Activated CD8-positive, alpha-beta memory T cell treated with anti-CD3 and anti-CD28 coated beads, Interleukin-2, amount 50 U/mL, for 4 hours (primary cell): ENCODE results near the gene EBF3.

ENCODE experiments used
- DNase-seq: peaks from one replicate; pipeline ENCODE4 v3.0.0-alpha.2; 2020

Gene EBF3

GRCh38 chr10:129868449-129869035 lies 95.5 kb downstream of the EBF3 start:
- DNase-seq: no peak

- DNase-seq: no peak
Measured at GRCh38 chr10:129867631-129868179, 96.4 kb downstream of the EBF3 start.

- no peak for DNase-seq
Measured at GRCh38 chr10:129866894-129867293, 97.2 kb downstream of the EBF3 start.

- DNase-seq: no peak
Measured at GRCh38 chr10:129865960-129866359, 98.1 kb downstream of the EBF3 start.

GRCh38 chr10:129865413-129865812 lies 98.7 kb downstream of the EBF3 start:
- no peak for DNase-seq

GRCh38 chr10:129864601-129865126 lies 99.4 kb downstream of the EBF3 start:
- DNase-seq: no peak

- DNase-seq: no peak
Measured at GRCh38 chr10:129864082-129864481, 100.0 kb downstream of the EBF3 start.

GRCh38 chr10:129863201-129863663 lies 100.8 kb downstream of the EBF3 start:
- no peak for DNase-seq

- DNase-seq: no peak
Measured at GRCh38 chr10:129861776-129862531, 102.1 kb downstream of the EBF3 start.

- DNase-seq: no peak
Measured at GRCh38 chr10:129860396-129860795, 103.7 kb downstream of the EBF3 start.

GRCh38 chr10:129859536-129859935 lies 104.5 kb downstream of the EBF3 start:
- DNase-seq: no peak

- DNase-seq: no peak
Measured at GRCh38 chr10:129857242-129857960, 106.7 kb downstream of the EBF3 start.

- no peak for DNase-seq
Measured at GRCh38 chr10:129855836-129856563, 108.1 kb downstream of the EBF3 start.

- DNase-seq: no peak
Measured at GRCh38 chr10:129854796-129855705, 109.0 kb downstream of the EBF3 start.

- DNase-seq: no peak
Measured at GRCh38 chr10:129854158-129854557, 109.9 kb downstream of the EBF3 start.

- DNase-seq: no peak
Measured at GRCh38 chr10:129853562-129853903, 110.5 kb downstream of the EBF3 start.

- no peak for DNase-seq
Measured at GRCh38 chr10:129852829-129853561, 111.1 kb downstream of the EBF3 start.

- no peak for DNase-seq
Measured at GRCh38 chr10:129851941-129852640, 112.0 kb downstream of the EBF3 start.

GRCh38 chr10:129850790-129851189 lies 113.3 kb downstream of the EBF3 start:
- DNase-seq: no peak

- DNase-seq: no peak
Measured at GRCh38 chr10:129850316-129850715, 113.8 kb downstream of the EBF3 start.
